Ramos (cell line): ENCODE data around the gene SCGB1C2.
"Not testable (repeated sequence)": the region's sequence is repeated elsewhere in the genome, so short reads cannot be mapped to it uniquely, and the experiment has no call there.

Experiments used
- in situ Hi-C: fragments of 300-500 bp; cut with MboI; formaldehyde crosslinking; loops from one replicate; pipeline ENCODE4 v1.14.3; 2022; ENCODE audit warnings: low sequenced_read_pairs; ENCODE audit not compliant: unreplicated experiment

The SCGB1C2 gene

DNA sequence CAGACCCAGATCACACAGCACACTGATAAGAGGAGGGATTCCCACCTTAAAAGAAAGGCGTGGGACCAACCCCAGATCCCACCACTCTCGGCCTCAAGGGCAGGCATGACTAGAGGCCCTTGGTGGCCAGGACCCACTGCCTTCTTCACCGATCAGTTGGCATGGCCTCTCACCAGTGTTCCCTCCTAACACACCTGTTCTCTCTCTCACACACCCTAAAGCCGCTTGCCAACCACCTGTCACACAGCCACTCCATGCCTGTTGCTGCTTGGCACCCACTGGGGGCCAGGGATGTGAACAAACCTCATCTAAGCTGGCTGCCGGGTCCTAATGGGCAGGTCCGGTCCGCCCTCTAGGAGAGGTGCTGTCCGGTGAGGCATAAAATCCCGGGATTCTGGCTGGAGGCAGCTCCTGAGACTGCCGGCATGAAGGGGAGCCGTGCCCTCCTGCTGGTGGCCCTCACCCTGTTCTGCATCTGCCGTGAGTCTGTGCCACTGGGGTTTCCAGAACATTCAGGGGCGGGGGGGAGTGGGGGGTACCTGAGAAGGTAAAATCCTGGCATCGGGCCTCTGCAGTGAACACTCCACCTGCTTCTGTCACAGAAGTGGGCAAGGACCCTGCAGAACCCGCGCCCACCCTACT is at the start of gene SCGB1C2:
SCGB1C2 (plus strand) TSS at position 404 of the 642 bp plus-strand sequence; CDS start at position 426, 22 bp downstream.
- in situ Hi-C loops: not testable (repeated sequence)

DNA sequence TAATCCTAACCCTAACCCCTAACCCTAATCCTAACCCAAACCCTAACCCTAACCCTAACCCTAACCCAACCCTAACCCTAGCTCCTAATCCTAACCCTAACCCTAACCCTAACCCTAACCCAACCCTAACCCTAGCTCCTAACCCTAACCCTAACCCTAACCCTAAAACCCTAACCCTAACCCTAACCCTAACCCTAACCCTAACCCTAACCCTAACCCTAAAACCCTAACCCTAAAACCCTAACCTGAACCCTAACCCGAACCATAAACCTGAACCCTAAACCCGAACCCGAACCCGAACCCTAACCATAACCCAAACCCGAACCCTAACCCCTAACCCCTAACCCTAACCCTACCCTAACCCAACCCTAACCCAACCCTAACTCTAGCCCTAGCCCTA is 24.3 kb upstream of the SCGB1C2 start:
- in situ Hi-C loops: not testable (repeated sequence)

DNA sequence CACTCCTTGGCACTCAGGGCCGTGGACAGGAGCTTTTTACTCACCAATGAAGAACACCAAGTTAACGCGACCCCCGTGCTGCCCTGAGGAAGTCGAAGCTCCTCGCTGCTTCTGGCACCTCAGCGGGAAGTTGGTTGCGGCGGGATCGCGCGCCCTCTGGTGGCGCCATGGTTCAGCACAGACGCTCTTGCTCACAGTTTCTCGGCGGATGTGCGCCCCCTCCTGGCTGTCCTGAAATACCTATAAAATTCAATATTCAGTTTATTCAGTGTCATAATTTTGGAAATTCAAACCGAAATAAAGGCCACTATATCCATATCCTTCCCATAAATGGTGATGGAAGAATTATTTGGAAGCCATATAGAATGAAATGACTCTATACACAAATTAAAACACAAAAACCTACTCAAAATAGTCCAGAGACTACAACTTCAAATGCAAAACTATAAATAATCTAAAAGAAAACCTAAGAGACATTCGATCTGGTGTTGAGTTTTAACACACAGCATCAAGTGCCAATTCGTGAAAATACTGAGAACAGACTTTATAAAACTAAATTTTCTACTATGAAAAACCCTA is 18.9 kb upstream of the SCGB1C2 start:
- in situ Hi-C loops: not testable (repeated sequence)

DNA sequence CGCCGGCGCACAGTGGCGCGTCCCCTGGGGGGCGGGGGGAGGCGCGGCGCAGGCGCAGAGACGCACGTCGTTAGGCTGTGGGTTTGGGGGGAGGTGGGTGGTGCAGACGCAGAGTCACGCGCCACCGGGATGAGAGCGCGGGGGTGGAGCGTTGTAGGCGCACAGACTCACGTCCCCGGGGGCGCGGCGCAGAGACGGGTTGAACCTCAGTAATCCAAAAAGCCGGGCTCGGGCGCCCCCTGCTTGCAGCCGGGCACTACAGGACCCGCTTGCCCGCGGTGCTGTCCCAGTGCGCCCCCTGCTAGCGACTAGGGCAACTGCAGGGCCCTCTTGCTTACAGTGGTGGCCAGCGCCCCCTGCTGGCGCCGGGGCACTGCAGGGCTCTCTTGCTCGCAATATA is 3.4 kb upstream of the SCGB1C2 start:
- in situ Hi-C loops: not testable (repeated sequence)

DNA sequence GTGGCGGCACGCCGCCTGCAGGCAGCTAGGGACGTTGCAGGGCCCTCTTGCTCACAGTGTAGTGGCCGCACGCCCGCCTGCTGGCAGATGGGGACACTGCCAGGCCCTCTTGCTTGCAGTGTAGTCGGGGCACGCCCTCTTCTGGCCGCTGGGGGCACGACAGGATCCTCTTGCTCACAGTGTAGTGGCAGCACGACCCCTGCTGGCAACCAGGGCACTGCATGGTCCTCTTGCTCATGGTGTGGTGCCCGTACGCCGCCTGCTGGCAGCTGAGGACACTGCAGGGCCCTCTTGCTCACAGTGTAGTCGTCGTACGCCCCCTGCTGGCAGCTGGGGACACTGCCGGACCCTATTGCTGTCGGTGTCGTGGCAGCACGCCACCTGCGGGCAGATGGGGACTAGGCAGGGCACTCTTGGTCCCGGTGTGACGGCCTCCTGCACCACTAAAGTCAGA is 3.0 kb upstream of the SCGB1C2 start:
- in situ Hi-C loops: not testable (repeated sequence)

DNA sequence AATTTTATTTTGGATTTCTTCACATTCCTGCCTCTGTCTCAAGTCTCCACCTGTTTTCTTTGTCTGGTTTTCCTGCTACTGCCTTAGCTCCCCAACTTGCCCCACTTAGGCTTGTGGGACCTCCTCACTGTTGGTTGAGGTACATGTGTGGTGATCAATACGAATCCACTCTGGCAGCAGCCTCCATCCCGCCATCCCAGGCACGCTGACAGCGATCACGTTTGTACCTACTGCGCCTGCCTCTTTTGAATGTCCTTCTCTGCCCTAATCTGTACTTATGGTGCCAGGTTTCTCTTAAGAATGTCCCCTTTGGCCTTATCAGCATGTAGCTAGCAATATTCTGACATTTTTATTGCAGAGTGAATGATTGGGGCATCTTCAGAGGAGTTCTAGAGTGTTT is 2.3 kb upstream of the SCGB1C2 start:
- in situ Hi-C loops: not testable (repeated sequence)

DNA sequence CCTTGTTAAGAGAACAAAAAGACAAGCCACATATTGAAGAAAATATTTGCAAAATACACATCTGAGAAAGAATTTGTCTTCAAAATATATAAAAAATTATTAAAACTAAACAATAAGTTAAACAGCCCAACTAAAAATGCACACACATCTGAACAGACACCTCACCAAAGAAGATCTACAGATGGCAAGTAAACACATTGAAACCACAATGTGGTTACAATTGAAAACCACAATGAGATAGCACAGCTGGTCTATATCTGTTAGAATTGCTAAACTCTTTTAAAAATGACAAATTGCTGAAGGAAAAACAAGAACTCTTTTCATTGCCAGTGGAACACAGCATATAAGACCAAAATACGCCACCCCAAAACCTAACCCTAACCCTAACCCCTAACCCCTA is 1.5 kb upstream of the SCGB1C2 start:
- in situ Hi-C loops: not testable (repeated sequence)

DNA sequence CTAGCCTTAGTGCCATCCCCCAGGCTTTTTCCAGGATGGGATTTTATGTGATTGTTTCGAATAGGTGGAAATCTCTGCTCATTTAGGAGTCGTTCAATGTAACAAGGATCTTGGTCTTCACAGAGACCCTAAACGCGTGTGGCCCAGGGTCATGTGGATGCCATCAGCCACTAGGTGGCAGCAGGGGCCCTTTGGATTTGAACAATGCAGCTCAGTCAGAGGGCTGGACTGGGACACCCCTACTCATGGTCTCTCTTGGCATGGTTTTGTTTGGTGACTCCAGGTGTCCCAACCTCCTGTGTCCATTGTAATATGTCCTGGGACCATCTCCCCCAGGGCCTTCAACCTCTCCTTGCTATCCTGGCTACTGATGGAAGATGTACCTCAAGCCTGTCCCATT is 838 bp upstream of the SCGB1C2 start:
- in situ Hi-C loops: not testable (repeated sequence)

DNA sequence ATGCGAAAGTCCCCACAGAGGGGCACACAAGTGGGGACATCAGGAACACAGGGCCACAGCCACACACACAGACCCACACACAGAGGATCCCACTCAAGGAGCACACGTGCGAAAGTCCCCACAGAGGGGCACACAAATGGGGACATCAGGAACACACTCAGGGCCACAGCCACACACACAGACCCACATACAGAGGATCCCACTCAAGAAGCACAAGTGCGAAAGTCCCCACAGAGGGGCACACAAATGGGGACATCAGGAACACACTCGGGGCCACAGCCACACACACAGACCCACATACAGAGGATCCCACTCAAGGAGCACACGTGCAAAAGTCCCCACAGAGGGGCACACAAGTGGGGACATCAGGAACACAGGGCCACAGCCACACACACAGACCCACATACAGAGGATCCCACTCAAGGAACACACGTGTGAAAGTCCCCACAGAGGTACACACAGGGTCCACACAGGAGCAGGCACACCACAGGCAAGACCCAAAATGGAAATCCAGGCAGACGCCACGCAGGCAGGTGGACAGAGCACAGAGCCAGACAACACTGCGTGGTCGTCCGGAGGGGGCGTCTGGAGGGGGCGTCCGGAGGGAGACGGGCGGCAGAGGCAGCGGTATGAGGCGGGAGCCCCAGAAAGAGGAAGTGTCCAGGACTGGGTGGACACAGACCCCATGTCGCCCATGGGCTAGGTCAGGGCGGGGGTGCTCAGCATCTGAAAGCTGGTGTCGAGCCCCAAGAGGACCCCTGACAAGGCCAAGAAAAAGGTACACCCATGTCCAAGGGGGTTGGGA is 2.2 kb downstream of the SCGB1C2 start:
- in situ Hi-C loops: not testable (repeated sequence)

DNA sequence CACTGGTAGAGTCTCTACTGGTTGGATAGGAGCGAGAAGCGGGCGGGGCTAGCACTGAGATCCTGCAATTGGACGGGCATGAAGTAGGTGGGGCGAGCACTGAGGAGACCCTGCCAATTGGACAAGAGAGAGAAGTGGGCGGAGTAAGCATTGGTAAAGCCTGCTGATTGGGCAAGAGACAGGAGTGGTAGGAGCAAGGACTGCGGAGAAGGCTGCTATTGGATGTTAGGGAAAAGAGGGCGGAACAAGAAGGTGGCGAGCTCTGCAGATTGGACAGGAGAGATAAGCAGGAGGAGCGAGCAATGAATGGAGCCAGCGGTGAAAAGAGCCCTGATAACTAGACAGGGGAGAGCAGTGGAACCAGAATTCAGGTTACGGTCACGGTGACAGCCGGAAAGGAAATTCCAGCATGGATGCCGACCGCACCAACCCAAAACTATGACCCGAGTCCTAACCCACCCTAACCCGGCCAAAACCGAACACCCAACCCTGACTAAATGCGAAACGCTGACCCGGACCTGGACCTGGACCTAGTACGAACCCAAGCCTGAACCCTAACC is 4.8 kb downstream of the SCGB1C2 start:
- in situ Hi-C loops: no loop called here

DNA sequence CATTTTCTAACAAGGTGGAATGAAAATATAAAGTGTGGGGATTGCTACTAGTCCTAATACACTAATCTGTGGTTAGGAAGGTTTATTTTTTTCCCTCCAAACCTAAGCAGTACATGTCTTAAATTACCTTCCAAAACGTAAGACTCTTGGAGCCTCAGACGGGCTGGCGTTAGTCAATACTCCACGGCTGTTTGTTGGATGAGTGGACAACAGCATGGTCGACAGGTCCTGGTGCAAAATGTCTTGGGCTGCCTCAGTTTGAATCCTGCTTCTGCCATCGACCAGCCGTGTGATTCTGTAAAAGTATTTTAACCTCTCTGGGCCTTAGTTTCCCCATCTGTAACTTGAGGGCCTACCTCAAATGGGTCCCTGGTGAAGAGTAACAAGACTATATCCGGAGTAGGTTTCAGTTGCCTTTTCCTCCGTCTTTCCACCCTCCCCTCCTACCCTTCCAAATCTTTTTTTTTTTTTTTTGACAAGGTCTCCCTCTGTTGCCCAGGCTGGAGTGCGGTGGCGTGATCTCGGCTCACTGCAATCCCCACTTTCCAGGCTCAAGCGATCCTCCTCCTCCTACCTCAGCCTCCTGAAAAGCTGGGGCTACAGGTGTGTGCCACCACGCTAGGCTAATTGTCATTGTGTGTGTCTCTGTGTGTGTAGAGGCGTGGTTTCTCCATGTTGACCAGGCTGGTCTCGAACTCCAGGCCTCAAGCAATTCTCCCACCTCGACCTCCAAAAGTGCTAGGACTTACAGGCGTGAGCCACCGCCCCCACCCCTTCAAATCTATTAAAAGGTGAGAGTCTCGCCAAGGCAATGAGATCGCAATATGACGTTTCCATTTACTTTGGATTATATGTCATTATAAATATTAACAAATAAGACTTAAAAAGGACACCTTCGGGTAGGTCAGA is 5.8 kb downstream of the SCGB1C2 start:
- in situ Hi-C loops: no loop called here

DNA sequence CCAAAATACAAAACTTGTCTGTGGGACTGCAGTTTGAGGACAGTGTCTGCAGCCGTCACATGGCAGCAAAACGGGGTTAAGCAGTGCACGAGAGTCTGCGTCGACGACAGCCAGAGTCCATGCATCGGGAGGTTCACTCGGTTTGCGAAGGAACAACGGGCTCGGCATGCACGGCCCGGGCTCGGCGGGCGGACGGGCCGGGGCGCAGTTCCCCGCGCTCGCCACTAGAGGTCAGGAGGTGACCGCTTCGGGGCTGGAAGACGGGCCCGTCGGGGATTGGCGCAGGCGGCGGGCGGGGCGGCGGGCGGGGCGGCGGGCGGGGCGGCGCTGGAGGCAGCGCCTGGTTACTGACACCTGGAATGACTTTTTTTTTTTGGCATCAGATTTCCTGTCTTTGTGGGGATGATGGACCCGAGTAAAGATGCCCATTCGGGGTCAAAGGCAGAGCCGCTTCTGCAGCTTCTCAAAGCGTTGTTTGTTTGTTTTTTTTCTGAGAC is 6.5 kb downstream of the SCGB1C2 start:
- in situ Hi-C loops: no loop called here

DNA sequence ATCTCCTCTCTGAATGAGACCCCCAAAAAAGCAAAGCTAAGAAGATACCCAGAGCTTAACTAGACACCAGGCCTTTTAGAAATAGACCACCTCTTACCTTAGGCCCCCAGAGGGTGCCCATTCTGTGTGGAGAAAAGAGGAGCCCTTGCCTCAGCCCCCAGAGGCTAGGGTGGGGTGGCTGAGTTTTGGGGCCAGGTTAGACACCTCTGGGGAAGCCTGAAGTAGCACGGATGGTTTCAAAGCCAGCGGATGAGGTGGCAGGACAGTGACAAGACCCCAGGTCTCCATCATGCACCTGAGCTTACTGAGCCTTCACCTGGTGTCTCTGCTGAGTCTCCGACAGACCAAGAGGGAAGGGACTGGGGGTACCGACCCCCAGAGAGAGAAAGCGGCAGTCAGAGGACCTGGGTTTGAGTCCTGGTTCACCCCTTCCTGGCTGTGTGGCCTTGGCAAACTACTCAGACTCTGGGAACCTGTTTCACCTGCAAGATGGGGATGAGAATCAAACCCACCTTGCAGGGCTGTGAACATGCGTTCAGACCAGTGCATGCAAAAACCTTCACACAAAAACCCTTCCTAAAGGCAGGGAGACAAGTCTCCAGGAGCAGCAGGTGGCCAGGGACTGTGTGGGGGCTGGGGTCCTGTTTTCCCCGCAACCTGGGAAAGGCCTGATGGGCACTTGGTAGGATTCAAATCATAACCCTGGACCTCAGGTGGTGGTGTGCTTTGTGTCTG is 7.7 kb downstream of the SCGB1C2 start:
- in situ Hi-C loops: no loop called here

DNA sequence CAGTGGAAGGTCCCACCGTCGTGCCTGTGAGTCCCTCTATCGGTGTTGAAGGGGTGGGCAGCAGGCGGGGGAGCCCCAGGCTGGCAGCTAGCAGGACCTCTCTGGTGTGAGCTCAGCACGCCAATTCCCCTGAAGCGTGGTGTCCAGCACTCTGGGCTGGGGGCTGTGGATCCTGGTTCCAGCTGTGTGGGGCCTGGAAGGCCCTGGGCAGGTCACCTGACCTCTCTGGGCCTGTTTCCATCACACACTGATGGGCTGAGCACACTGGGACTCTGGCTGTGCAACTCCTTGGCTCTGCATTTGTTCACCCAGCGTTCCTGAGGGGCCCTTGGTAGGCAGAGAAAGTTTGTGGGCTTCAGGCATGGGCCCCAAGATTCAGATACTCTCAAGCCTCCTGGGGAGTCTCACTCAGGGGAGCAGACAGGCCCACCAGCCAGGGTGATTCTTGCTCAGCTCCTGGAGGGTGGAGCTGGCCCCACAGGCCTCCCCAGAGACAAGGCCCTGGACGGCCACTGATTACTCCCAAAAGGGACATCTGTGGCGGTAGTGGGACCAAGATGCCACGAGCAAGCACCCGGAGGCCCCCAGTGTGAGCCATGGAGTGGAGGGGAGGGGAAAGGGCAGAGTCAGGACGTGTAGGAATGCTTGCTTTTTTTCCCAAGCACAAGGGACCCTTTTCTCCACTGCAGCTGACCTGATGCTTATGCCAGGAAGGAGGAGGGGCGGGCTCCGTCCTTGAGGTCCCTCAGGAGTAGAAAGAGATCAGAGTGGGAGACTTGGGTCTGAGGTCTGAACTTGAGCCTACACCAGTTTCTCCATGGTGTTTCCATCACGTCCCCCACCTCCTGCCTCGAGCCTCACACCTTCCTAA is 8.5 kb downstream of the SCGB1C2 start:
- in situ Hi-C loops: no loop called here

DNA sequence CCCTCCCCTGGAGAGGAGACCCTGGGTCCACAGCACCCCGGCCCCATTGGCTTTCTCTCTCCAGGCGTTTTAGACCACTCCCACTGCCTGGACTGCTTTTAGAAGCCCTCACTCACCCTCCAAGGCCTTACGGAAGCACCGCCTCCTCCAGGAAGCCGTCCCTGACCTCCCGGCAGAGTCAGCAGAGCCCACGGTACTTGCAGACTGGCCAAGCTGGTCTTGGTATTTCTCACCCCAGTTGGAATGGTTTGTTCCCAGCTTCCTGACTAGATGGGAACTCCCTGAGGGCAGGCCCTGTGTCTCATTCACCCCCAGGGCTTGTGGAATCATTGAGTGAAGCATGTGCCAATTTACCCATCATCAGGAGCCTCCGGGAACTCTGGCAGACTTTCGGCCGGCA is 9.2 kb downstream of the SCGB1C2 start:
- in situ Hi-C loops: no loop called here

DNA sequence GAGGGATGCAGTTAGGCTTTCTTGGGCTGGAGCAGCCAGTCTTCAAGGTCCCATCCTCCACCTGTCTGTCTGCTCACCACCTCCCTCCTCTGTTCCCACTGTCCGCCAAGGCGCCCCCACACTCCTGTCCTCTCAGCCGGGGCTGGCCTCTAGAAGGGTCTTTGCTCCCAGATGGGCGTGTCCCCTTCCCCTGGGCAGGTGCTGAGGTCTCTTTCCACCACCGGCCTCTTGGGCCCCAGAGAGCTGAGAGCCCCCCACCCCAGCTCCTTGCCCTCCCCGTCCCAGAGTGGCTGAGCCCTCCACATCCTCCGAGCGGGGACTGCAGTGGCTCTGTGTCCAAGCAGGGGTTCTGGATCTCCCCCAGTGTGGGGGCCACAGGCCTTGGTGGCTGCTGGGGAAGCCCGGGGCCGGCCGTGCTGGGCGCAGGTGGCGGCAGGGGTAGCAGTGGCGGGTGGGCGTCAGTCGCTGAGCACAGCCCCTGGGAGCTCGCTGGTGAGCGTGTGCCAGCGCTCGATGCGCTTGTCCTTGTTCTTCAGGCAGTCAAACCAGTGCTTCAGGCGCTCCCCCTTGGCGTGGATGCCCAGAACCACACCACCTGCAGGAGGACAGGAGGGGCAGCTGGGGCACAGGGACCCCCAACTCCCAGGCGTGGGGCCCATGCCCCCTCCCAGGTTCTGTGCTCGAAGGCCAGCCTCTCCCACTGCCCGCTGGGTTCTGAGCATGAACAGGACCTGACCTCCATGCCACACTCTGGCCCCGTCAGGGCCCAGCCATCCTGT is 9.8 kb downstream of the SCGB1C2 start:
- in situ Hi-C loops: no loop called here
